GM19467 (cell line): ENCODE results near the gene CXADR.
"Not testable (repeated sequence)": the region's sequence is repeated elsewhere in the genome, so short reads cannot be mapped to it uniquely, and the experiment has no call there.

Experiments used
- ATAC-seq: cut with Tn5 transposase; IDR thresholded peaks from one replicate; pipeline ENCODE4 v1.9.1; 2021; ENCODE audit warnings: mild to moderate bottlenecking, moderate library complexity; ENCODE audit not compliant: unreplicated experiment

CXADR gene

GRCh38 chr21:17512253-17513213 lies at the start of gene CXADR:
Gene CXADR, plus strand, starts transcription at chr21:17513043. Its CDS starts 87 bp downstream, at chr21:17513130.
- ATAC-seq = peak; percentile 89

- no peak for ATAC-seq
Observed at GRCh38 chr21:17466166-17466565, 46.7 kb upstream of the CXADR start.

- no peak for ATAC-seq
Observed at GRCh38 chr21:17467392-17467791, 45.5 kb upstream of the CXADR start.

- no peak for ATAC-seq
Observed at GRCh38 chr21:17467829-17468228, 45.0 kb upstream of the CXADR start.

- no peak for ATAC-seq
Observed at GRCh38 chr21:17468698-17469097, 44.1 kb upstream of the CXADR start.

- ATAC-seq = no peak
Observed at GRCh38 chr21:17469727-17470126, 43.1 kb upstream of the CXADR start.

- no peak for ATAC-seq
Observed at GRCh38 chr21:17472182-17472581, 40.7 kb upstream of the CXADR start.

GRCh38 chr21:17472592-17473271 lies 40.1 kb upstream of the CXADR start:
- no peak for ATAC-seq

GRCh38 chr21:17476006-17476405 lies 36.8 kb upstream of the CXADR start:
- no peak for ATAC-seq

- ATAC-seq = not testable (repeated sequence)
Observed at GRCh38 chr21:17478156-17478555, 34.7 kb upstream of the CXADR start.

GRCh38 chr21:17479606-17480005 lies 33.2 kb upstream of the CXADR start:
- no peak for ATAC-seq

- no peak for ATAC-seq
Observed at GRCh38 chr21:17482928-17483327, 29.9 kb upstream of the CXADR start.

GRCh38 chr21:17488620-17489019 lies 24.2 kb upstream of the CXADR start:
- peak; percentile 75 for ATAC-seq

- ATAC-seq = not testable (repeated sequence)
Observed at GRCh38 chr21:17489565-17489964, 23.3 kb upstream of the CXADR start.

GRCh38 chr21:17491716-17492414 lies 21.0 kb upstream of the CXADR start:
- ATAC-seq = no peak

GRCh38 chr21:17492415-17493168 lies 20.3 kb upstream of the CXADR start:
- no peak for ATAC-seq

- ATAC-seq = no peak
Observed at GRCh38 chr21:17494051-17494450, 18.8 kb upstream of the CXADR start.

- no peak for ATAC-seq
Observed at GRCh38 chr21:17495680-17496079, 17.2 kb upstream of the CXADR start.

GRCh38 chr21:17497316-17497715 lies 15.5 kb upstream of the CXADR start:
- ATAC-seq = no peak

GRCh38 chr21:17498586-17498985 lies 14.3 kb upstream of the CXADR start:
- no peak for ATAC-seq
